Gastroesophageal sphincter (tissue), 3 donors: Measurements from ENCODE around the gene TMOD4.

Experiments used
- EP300 ChIP-seq: sonication (generic); formaldehyde crosslinking; IDR thresholded peaks from one replicate; pipeline ENCODE4 v1.6.1; 2017; ENCODE audit warnings: antibody characterized with exemption, mild to moderate bottlenecking
- POLR2A ChIP-seq, 2 donors: fragments of 450-650 bp; IDR thresholded peaks; one replicate each; pipeline ENCODE4 v1.6.1; 2017; ENCODE audit warnings: antibody characterized with exemption in 2 of 2, mild to moderate bottlenecking in 2 of 2, moderate library complexity in 1 of 2
- TF ChIP-seq, protein P1 (sequence below), 4 experiments: fragments of 200-600 bp in 2 of 4; fragments of 450-650 bp in 2 of 4; sonication (generic) in 1 of 4; IDR thresholded peaks; one replicate each; pipeline ENCODE4 v1.5.1; 2017 to 2019; ENCODE audit warnings: antibody characterized with exemption in 4 of 4, mild to moderate bottlenecking in 2 of 4, moderate library complexity in 2 of 4

- TF ChIP-seq, protein P1, sequence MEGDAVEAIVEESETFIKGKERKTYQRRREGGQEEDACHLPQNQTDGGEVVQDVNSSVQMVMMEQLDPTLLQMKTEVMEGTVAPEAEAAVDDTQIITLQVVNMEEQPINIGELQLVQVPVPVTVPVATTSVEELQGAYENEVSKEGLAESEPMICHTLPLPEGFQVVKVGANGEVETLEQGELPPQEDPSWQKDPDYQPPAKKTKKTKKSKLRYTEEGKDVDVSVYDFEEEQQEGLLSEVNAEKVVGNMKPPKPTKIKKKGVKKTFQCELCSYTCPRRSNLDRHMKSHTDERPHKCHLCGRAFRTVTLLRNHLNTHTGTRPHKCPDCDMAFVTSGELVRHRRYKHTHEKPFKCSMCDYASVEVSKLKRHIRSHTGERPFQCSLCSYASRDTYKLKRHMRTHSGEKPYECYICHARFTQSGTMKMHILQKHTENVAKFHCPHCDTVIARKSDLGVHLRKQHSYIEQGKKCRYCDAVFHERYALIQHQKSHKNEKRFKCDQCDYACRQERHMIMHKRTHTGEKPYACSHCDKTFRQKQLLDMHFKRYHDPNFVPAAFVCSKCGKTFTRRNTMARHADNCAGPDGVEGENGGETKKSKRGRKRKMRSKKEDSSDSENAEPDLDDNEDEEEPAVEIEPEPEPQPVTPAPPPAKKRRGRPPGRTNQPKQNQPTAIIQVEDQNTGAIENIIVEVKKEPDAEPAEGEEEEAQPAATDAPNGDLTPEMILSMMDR (IDR thresholded peaks at IDR 0.05) = no peak
- TF ChIP-seq EP300 (no peak), POLR2A (IDR thresholded peaks at IDR 0.05) (no peak)
Observed at GRCh38 chr1:151133018-151133806, 42.6 kb downstream of the TMOD4 start.
